ENCODE data around the gene SPACA6. TPM values are rescaled to one million over a fixed set of nuclear protein-coding genes. Genes with fewer than 3 reads are reported as not detected.

SPACA6 gene
- total and polyA plus RNA-seq, 2 of the 8 experiments (the other 6 are each of a cell fraction or from before 2014, with no cell fraction given): 7.1 to 7.5 TPM

DNA sequence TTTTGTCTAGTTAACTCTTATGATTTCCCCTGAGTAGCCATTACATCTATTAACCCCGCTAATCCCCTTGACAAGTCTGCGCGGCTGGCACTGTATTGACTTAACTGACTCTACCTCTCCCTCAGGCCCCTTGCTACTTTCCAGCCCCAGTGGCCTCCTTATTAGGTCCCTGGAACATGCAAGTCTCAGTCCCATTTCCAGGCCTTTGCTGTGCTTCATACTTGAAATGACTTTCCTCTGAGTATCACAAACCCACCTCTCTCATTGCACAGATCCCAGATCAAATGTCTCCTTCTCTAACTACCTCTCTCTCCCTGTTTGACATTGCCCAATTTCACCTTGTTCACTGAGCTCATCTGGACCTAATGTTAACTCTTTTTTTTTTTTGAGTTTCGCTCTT lies 13.2 kb downstream of the SPACA6 start (continued):
- TF ChIP-seq NANOG (IDR thresholded peaks at IDR 0.05; ENCODE audit: insufficient read depth, low read depth, low read length, poor library complexity, severe bottlenecking): no peak
